ENCODE measurements around the gene TTC27.

TTC27 gene

GRCh38 chr2:32668254-32668653 lies 40.4 kb downstream of the TTC27 start:
- DNase-seq (ENCODE audit: low read depth in 2 of 2): no peak

DNA sequence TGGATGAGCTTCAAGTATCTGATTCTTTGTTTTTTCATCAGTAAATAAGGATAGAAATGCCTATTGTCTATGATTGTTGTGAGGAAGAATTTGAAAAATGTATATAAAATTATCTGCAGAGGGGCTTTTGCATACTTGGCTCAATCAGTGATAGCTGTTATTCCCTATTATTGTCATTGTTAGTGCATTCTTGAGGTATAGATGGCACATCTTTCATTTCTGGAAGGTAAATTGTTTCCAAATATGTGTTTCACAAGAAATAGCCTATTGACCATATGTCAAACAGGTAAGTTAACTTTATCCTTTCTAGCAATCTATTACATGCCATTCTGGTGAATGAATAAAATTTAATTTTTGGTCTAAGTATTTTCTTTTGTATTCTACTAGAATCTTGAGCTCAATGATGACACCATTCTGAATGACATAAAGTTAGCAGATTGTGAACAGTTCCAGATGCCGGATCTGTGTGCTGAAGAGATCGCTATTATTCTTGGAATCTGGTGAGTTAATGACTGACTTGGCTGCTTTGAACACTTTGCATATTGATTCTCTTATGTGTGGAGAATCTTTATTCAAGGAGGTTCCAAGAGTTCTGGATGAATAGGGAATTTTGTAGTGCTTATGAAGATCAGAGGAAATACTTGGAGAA lies 44.2 kb downstream of the TTC27 start:
- no peak for DNase-seq (ENCODE audit: low read depth in 2 of 2)

DNA sequence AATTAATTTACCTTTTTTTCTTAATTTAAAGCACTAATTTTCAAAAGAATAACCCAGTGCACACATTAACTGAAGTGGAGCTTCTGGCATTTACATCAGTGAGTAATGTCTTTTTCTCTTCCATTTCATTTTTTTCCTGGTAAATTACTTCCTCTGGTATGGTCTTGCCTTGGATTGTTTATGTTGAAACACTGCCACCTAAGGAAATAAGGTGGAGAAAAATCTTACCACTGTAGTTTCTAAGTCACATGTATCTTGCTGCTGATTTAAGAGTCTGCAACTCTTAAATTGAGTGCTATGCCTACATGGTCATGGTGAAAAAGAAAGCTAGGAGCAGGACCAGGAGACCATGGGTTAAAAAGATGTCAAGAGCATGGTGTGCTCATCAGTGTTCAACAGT lies 51.0 kb downstream of the TTC27 start:
- DNase-seq (ENCODE audit: low read depth in 2 of 2): no peak

DNA sequence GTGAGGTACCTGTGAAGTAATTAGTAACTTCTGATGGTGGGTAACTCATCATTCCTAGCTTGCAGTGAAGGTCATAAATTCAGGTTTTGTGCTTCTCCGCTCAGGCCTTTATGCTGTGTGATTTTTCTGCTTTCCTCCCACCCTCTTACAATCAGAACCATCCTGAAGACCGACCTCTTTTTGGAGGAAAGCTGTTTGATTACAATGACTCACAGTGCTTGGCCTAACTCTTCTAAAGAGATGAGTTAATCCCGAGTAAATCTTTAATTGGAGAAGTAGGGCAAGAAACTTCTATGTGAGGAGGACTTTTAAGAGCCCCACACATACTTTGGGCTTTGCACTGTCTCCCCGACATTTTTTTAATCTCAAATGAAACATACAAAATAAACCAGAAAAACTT lies 53.1 kb downstream of the TTC27 start:
- DNase-seq (ENCODE audit: low read depth in 2 of 2): no peak

GRCh38 chr2:32683520-32684086 lies 55.8 kb downstream of the TTC27 start:
- no peak for DNase-seq (ENCODE audit: low read depth in 2 of 2)

- DNase-seq (ENCODE audit: low read depth in 2 of 2): no peak
These were observed 60.7 kb downstream of the TTC27 start for GRCh38 chr2:32688541-32688940.

GRCh38 chr2:32691678-32692077 lies 63.8 kb downstream of the TTC27 start:
- DNase-seq (ENCODE audit: low read depth in 2 of 2): no peak

- DNase-seq (ENCODE audit: low read depth in 2 of 2): no peak
These were observed 68.6 kb downstream of the TTC27 start for GRCh38 chr2:32696439-32696838.

GRCh38 chr2:32697156-32697555 lies 69.3 kb downstream of the TTC27 start:
- no peak for DNase-seq (ENCODE audit: low read depth in 2 of 2)

DNA sequence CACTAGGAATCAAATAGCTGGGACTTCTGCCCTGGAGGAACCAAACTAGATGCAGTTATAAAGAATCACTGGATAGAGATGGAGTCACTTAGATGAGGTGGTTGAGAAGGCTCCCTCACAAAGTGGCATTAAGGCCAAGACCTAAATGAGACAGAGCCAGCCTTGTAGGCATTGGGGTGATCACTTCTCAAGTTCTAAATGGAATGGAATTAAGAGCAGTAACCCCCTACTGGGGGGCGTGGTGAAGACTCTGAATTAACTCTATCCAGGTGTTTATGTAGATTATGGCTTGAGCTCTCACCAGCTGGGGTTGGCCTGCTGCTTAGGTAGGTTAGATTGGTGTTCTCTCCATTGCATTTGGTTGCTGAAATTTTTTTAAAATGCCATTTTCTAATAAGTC lies 71.3 kb downstream of the TTC27 start:
- no peak for DNase-seq (ENCODE audit: low read depth in 2 of 2)

- DNase-seq (ENCODE audit: low read depth in 2 of 2): no peak
These were observed 74.0 kb downstream of the TTC27 start for GRCh38 chr2:32701806-32702205.

DNA sequence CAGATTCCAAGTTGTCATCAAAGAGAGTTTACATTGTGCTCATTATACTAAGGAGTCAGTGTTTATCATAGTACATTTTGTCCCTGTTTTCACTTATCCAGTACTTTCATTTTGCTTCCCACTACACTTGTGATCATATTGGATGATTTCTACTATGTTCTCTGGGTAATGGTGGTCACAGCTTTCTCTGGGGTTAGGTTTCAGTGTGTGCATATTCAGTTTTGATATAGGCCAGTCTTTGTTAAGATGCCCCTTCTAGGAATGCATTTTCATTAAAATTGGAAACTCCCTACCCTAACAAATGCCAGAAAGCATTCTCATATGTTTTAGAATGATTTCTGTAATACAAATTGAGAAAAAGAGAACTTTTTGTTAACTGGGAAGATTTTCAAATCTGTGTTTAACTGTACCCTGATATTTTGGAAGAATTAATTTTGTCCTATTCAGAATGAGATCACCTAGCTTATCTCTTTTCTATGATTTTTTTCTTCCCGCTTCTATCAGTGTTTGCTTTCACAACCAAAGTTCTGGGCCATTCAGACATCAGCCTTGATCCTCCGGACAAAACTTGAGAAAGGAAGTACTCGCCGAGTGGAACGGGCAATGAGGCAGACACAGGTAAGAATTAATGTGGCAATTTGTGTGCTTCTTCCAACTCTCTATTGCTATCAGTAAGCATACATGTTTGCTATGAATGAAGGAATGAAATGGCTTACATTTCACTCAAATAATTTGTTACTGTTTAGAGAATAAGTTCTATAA lies 74.6 kb downstream of the TTC27 start:
- DNase-seq (ENCODE audit: low read depth in 2 of 2): no peak

DNA sequence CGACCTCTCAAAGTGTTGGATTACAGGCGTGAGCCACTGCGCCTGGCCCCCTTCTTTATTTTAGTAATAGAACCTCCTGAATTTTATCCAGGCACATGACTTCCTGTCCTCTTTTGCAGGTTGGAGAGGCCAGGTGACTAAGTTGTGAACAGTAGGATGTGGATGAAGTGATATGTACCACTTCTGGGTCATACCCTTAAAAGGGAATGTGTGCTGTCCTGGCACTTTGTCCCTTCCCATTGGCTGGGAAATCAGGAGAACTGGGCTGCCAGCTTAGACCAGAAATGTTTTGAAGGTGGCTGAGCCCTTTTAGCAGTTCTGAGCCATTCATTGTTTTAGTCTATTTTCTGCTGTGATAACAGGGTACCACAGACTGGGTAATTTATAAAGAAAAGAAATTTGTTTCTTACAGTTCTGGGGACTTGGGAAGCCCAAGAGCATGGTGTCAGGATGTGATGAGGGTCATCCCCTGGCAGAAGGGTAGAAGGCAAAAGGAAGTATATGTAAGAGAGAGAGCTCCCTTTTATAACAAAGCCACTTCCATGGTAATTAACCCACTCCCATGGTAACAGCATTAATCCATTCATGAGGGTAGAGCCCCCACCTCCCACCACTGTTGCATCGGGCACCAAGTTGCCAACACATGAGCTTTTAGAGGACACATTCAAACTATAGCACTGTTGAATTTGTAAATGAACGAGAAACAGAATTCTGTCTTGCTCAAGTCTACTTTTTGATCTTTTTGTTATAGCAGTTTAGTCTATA lies 79.1 kb downstream of the TTC27 start:
- DNase-seq (ENCODE audit: low read depth in 2 of 2): no peak

- no peak for DNase-seq (ENCODE audit: low read depth in 2 of 2)
These were observed 83.4 kb downstream of the TTC27 start for GRCh38 chr2:32711219-32711618.

- DNase-seq (ENCODE audit: low read depth in 2 of 2): no peak
These were observed 84.2 kb downstream of the TTC27 start for GRCh38 chr2:32711908-32712501.

DNA sequence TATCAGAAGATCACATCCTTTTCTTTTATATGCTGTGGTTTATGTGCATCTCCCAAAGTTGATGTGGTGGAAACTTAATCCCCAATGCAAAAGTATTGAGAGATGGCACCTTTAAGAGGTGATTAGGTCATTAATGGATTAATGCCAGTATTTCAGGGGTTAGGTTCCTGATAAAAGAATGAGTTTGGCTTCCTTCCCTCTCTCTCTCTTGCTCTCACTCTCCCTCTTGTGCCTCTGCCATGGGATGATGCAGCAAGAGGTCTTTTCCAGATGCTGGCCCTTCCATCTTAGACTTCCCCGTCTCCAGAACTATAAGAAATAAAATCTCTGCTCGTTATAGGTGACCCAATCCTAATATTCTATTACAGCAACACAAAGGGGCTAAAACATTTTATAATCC lies 85.0 kb downstream of the TTC27 start:
- no peak for DNase-seq (ENCODE audit: low read depth in 2 of 2)

GRCh38 chr2:32714521-32714920 lies 86.7 kb downstream of the TTC27 start:
- DNase-seq (ENCODE audit: low read depth in 2 of 2): no peak

DNA sequence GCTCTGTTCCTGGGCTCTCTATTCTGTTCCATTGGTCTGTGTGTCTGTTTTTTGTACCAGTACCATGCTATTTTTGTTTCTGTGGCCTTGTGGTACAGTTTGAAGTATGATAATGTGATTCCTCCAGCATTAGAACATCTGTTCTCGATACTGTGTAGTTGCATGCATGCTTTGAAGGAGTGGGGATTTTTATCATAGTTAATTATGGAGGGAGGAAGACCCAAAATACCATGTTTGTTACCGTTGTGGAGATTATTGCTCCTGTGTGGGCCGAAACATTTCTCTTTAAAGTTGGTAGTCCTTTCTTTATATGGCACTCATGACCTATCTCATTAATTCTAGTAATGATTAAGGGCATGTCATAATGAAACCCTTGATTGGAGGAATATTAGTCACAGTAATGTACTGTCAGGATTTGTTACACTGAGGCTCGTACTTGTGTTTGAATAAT lies 87.6 kb downstream of the TTC27 start:
- DNase-seq (ENCODE audit: low read depth in 2 of 2): no peak

- no peak for DNase-seq (ENCODE audit: low read depth in 2 of 2)
These were observed 88.1 kb downstream of the TTC27 start for GRCh38 chr2:32715981-32716380.

GRCh38 chr2:32716598-32716997 lies 88.7 kb downstream of the TTC27 start:
- DNase-seq (ENCODE audit: low read depth in 2 of 2): no peak

DNA sequence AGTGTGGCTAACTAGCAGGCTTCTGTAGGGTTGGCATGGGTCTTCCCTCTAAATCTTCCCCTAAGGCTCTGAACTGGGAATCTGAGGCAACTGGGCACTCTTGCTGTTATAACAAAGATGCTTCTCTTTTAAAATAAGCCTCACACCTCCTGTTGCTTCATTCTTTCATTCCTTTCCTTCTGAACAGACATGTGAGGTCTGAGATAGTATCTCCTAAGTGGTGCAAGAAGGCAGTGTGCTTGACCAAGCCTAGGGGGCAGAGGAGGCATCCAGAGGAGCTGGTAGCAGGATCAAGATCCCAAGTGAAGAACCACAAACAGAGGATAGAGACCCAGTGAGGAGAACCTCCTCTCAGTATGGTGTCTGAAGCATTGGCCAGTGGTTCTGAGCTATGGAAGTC lies 90.9 kb downstream of the TTC27 start:
- no peak for DNase-seq (ENCODE audit: low read depth in 2 of 2)

- DNase-seq (ENCODE audit: low read depth in 2 of 2): no peak
These were observed 91.6 kb downstream of the TTC27 start for GRCh38 chr2:32719430-32719829.
